GM12878 (cell line): ENCODE measurements around the gene LIPA. TPM values are rescaled to one million over a fixed set of nuclear protein-coding genes. Genes with fewer than 3 reads are reported as not detected.

Experiments used
- ATAC-seq: fragments of 200-7000 bp; cut with Tn5 transposase; 3 replicates; pipeline ENCODE4 v1.9.1; 2020; ENCODE audit warnings: mild to moderate bottlenecking, moderate library complexity
- BruUV-seq: library from RNA; stranded (reverse); fragments of 400-500 nt; replicated peaks from 2 replicates; lab custom pipeline; 2021; lab: Mats Ljungman, UMichigan
- CTCF ChIA-PET: fragments of 300-600 bp; sonication (Branson Sonifier 250); formaldehyde crosslinking; extraction: SDS; loops from one replicate; lab custom pipeline; 2021; ENCODE audit warnings: inconsistent platforms; lab: Yijun Ruan, JAX
- POLR2A ChIA-PET: fragments of 350-600 bp; formaldehyde crosslinking; extraction: SDS; loops from one replicate; lab custom pipeline; 2021; ENCODE audit warnings: inconsistent platforms; lab: Charles Lee
- RAD21 ChIA-PET: fragments of 300-600 bp; sonication (Branson Sonifier 250); formaldehyde crosslinking; loops from one replicate; lab custom pipeline; 2023; ENCODE audit warnings: antibody characterized with exemption; ENCODE audit not compliant: unreplicated experiment; lab: Charles Lee
- SMC1A ChIA-PET: fragments of 300-600 bp; sonication (Branson Sonifier 250); formaldehyde crosslinking; loops from one replicate; lab custom pipeline; 2023; ENCODE audit not compliant: unreplicated experiment, uncharacterized antibody; lab: Charles Lee
- DNase-seq: peaks from one replicate; pipeline ENCODE4 v3.0.0-alpha.2; 2011; ENCODE audit warnings: low read depth, low spot score
- FAIRE-seq: peaks from 3 replicates; lab custom pipeline; 2011; peaks lifted over from hg19 to GRCh38; lab: Jason Lieb, UNC
- H2AFZ ChIP-seq: 2 replicates; pipeline ENCODE4 v1.6.0; 2011; ENCODE audit warnings: low read depth, low read length, control low read depth; ENCODE audit not compliant: control insufficient read depth
- H3K27ac ChIP-seq: 2 replicates; pipeline ENCODE4 v1.5.1; 2011; ENCODE audit warnings: control low read depth; ENCODE audit not compliant: control insufficient read depth, insufficient read depth
- H3K27me3 ChIP-seq, 2 experiments: replicated peaks in 1 of 2; 2 replicates each; pipeline versions ENCODE4 v1.6.0 to v1.6.1; 2011; ENCODE audit warnings: low read length in 1 of 2; ENCODE audit not compliant: control insufficient read depth in 2 of 2, insufficient read depth in 2 of 2
- H3K36me3 ChIP-seq, 2 experiments: 2 replicates each; pipeline ENCODE4 v1.5.1; 2011; ENCODE audit warnings: low read length in 1 of 2; ENCODE audit not compliant: control insufficient read depth in 2 of 2, insufficient read depth in 2 of 2
- H3K4me1 ChIP-seq: 2 replicates; pipeline ENCODE4 v1.6.1; 2011; ENCODE audit warnings: mild to moderate bottlenecking, low read length, moderate library complexity, mixed read lengths; ENCODE audit not compliant: control insufficient read depth, insufficient read depth
- H3K4me2 ChIP-seq: 2 replicates; pipeline ENCODE4 v1.6.0; 2011; ENCODE audit warnings: control low read depth; ENCODE audit not compliant: control insufficient read depth, insufficient read depth
- H3K4me3 ChIP-seq: fragments of 200-600 bp; sonication (generic); 2 replicates; pipeline ENCODE4 v1.5.1; 2016
- H3K79me2 ChIP-seq: 2 replicates; pipeline ENCODE4 v1.6.0; 2011; ENCODE audit warnings: low read length; ENCODE audit not compliant: control insufficient read depth, insufficient read depth
- H3K9ac ChIP-seq: 2 replicates; pipeline ENCODE4 v1.8.0; 2011; ENCODE audit warnings: low read length, control low read depth, mixed read lengths; ENCODE audit not compliant: control insufficient read depth, insufficient read depth
- H3K9me3 ChIP-seq: replicated peaks from 3 replicates; pipeline ENCODE4 v1.5.1; 2011; ENCODE audit warnings: mild to moderate bottlenecking, low read length; ENCODE audit not compliant: control insufficient read depth, insufficient read depth
- H4K20me1 ChIP-seq: 2 replicates; pipeline ENCODE4 v1.6.0; 2011; ENCODE audit not compliant: control insufficient read depth, insufficient read depth
- BHLHE40 ChIP-seq, 2 experiments: fragments of 450-650 bp in 1 of 2; IDR thresholded peaks; 2 replicates each; pipeline ENCODE4 v1.6.1; 2011 to 2017; ENCODE audit warnings: low read depth in 2 of 2, borderline replicate concordance in 1 of 2, improper control_type of control experiment in 1 of 2, low read length in 1 of 2, mild to moderate bottlenecking in 1 of 2
- CHD1 ChIP-seq: IDR thresholded peaks from 2 replicates; pipeline ENCODE4 v1.6.1; 2012; ENCODE audit warnings: low read depth, low read length, improper control_type of control experiment
- EGR1 ChIP-seq, 2 experiments: IDR thresholded peaks; 1 replicate in 1 of 2; 2 replicates in 1 of 2; pipeline ENCODE4 v1.6.1; 2011 to 2012; ENCODE audit warnings: low read depth in 2 of 2, low read length in 2 of 2, borderline replicate concordance in 1 of 2, mild to moderate bottlenecking in 1 of 2, moderate library complexity in 1 of 2
- GABPA ChIP-seq: IDR thresholded peaks from 2 replicates; pipeline ENCODE4 v1.6.1; 2014; ENCODE audit warnings: antibody characterized with exemption, low read depth, mild to moderate bottlenecking, inconsistent platforms
- IKZF2 ChIP-seq, 2 experiments: fragments of 450-650 bp; IDR thresholded peaks; 2 replicates each; pipeline ENCODE4 v1.6.1; 2017; ENCODE audit warnings: mild to moderate bottlenecking in 2 of 2, moderate library complexity in 2 of 2
- IRF5 ChIP-seq: fragments of 450-650 bp; IDR thresholded peaks from 2 replicates; pipeline ENCODE4 v1.6.1; 2017; ENCODE audit warnings: borderline replicate concordance
- NR2F1 ChIP-seq: fragments of 450-650 bp; conservative IDR thresholded peaks from 2 replicates; pipeline ENCODE4 v1.6.1; 2017; ENCODE audit warnings: mild to moderate bottlenecking
- PRDM15 ChIP-seq: fragments of 450-650 bp; formaldehyde crosslinking; IDR thresholded peaks from 2 replicates; pipeline ENCODE4 v1.4.0; 2020; ENCODE audit warnings: mild to moderate bottlenecking, moderate library complexity
- RELB ChIP-seq: fragments of 450-650 bp; IDR thresholded peaks from 2 replicates; pipeline ENCODE4 v1.6.1; 2017; ENCODE audit warnings: low read depth, mild to moderate bottlenecking, moderate library complexity
- SKIL ChIP-seq: fragments of 450-650 bp; IDR thresholded peaks from 2 replicates; pipeline ENCODE4 v1.6.1; 2017; ENCODE audit warnings: mild to moderate bottlenecking, low read depth, inconsistent platforms; ENCODE audit not compliant: poor library complexity, severe bottlenecking
- SRF ChIP-seq, 2 experiments: IDR thresholded peaks; 2 replicates each; pipeline ENCODE4 v1.6.1; 2011; ENCODE audit warnings: low read depth in 2 of 2, low read length in 2 of 2, mild to moderate bottlenecking in 1 of 2, moderate library complexity in 1 of 2
- STAT1 ChIP-seq: fragments of 450-650 bp; conservative IDR thresholded peaks from 2 replicates; pipeline ENCODE4 v1.6.1; 2014; ENCODE audit warnings: antibody characterized with exemption, mild to moderate bottlenecking
- ZSCAN29 ChIP-seq: fragments of 450-650 bp; IDR thresholded peaks from 2 replicates; pipeline ENCODE4 v1.6.1; 2017; ENCODE audit warnings: mild to moderate bottlenecking, moderate library complexity
- WGBS: methylation state at CpG from one replicate; pipeline ENCODE4 v1.1.6; 2016; ENCODE audit warnings: low lambda C conversion rate; ENCODE audit not compliant: insufficient replicate concordance, insufficient coverage; ENCODE audit errors: missing lambda C conversion rate; 5-methylcytosine and 5-hydroxymethylcytosine counted together
- in situ Hi-C: fragments of 300-500 bp; cut with MboI; formaldehyde crosslinking; loops from 9 replicates; pipeline ENCODE4 v1.14.3; 2018; ENCODE audit warnings: mixed read lengths
- intact Hi-C: fragments of 100-400 bp; cut with micrococcal nuclease; formaldehyde crosslinking; loops from one replicate; pipeline ENCODE4 v1.14.2; 2022; ENCODE audit not compliant: unreplicated experiment
- polyA plus RNA-seq, 11 experiments: library from polyadenylated mRNA; depleted of rRNA in 4 of 11; unstranded in 6 of 11; stranded (reverse) in 5 of 11; fragments of >200 nt; fragmentation: Nextera tagmentation in 4 of 11; fragmentation: Illumina TruSeq in 1 of 11; extraction: Ambion mirVana in 4 of 11; extraction: Trizol in 1 of 11; gene quantifications; 1 replicate in 1 of 11; 2 replicates in 10 of 11; pipeline versions ENCODE4 v1.2.1 to v1.2.3, GENCODE V29; 2011 to 2016; ENCODE audit warnings: inconsistent platforms in 2 of 11, missing spikeins in 2 of 11, low read depth in 1 of 11
- total RNA-seq, 4 experiments: library from RNA; depleted of rRNA in 3 of 4; stranded (reverse); fragments of >200 nt in 3 of 4; fragmentation: Illumina TruSeq in 1 of 4; extraction: Trizol in 1 of 4; gene quantifications; 2 replicates each; pipeline versions ENCODE4 v1.2.1 to v1.2.3, GENCODE V29; 2013 to 2021

The LIPA gene
- total and polyA plus RNA-seq, 10 of the 15 experiments (the other 5 are each of a cell fraction or from before 2014, with no cell fraction given) = 31.1 to 50.3 (median 39.5) TPM

GRCh38 chr10:89256962-89257361 is 5.4 kb upstream of the LIPA start:
- ATAC-seq = no peak
- FAIRE-seq = no peak
- WGBS = 40% methylated on average over 1 of the region's 1 CpG
- intact Hi-C loops (no loop called here), in situ Hi-C loops (no loop called here)
- Histone ChIP-seq H3K27me3 (no peaks in the 10 kb centered on the region), H3K9ac (no peak overlapping the region), H3K4me3 (no peak overlapping the region), H3K36me3 (no peaks in the 10 kb centered on the region), H3K79me2 (no peaks in the 10 kb centered on the region), H3K4me2 (no peak overlapping the region), H3K9me3 (peaks cover 18% of the 10 kb centered on the region), H3K27ac (no peak overlapping the region), H3K4me1 (peaks cover 3% of the 10 kb centered on the region; the same call in 1 of the 2 replicates), H4K20me1 (no peaks in the 10 kb centered on the region), H2AFZ (no peak overlapping the region)
- no peak for DNase-seq
- RAD21 ChIA-PET = no interaction called here
- CTCF ChIA-PET = interaction anchor here (1.9 kb wide), 2 partner anchors 40 to 112 kb away, joined by 7 to 13 read pairs; no protein-coding TSS in a partner anchor
- SMC1A ChIA-PET = interaction anchor here (0.9 to 1.9 kb wide), 4 partner anchors 23 to 112 kb away, joined by 3 to 11 read pairs (median 4); partner anchors contain the start of gene IFIT2
- TF ChIP-seq EGR1 (IDR thresholded peaks at IDR 0.05; ENCODE audit: borderline replicate concordance in 1 of 2, low read depth in 2 of 2, low read length in 2 of 2) (no peak), NR2F1 (no peak), STAT1 (no peak), ZSCAN29 (no peak), SRF (IDR thresholded peaks at IDR 0.05; ENCODE audit: low read depth in 2 of 2, low read length in 2 of 2) (no peak), IKZF2 (IDR thresholded peaks at IDR 0.05) (no peak), CHD1 (no peak), SKIL (no peak), BHLHE40 (IDR thresholded peaks at IDR 0.05; ENCODE audit: borderline replicate concordance in 1 of 2, low read depth in 2 of 2, low read length in 1 of 2) (no peak), GABPA (no peak), RELB (no peak), PRDM15 (no peak), IRF5 (no peak)
- BruUV-seq = no TSS peak
- POLR2A ChIA-PET = no interaction called here
